A673 (cell line): ENCODE data around the gene ABHD16B. TPM values are rescaled to one million over a fixed set of nuclear protein-coding genes. Genes with fewer than 3 reads are reported as not detected.

Experiments
- BruUV-seq: library from RNA; stranded (reverse); fragments of 400-500 nt; replicated peaks from 2 replicates; lab custom pipeline; 2021; lab: Mats Ljungman, UMichigan
- CTCF ChIA-PET: fragments of 300-600 bp; sonication (Branson Sonifier 250); formaldehyde crosslinking; loops from one replicate; lab custom pipeline; 2022; ENCODE audit warnings: antibody characterized with exemption; lab: Charles Lee
- POLR2A ChIA-PET: fragments of 300-600 bp; sonication (Branson Sonifier 250); formaldehyde crosslinking; loops from one replicate; lab custom pipeline; 2022; ENCODE audit warnings: antibody characterized with exemption; ENCODE audit not compliant: low non-redundant PET; lab: Charles Lee
- DNase-seq: peaks from one replicate; pipeline ENCODE4 v3.0.0-alpha.2; 2015; ENCODE audit warnings: low spot score
- H3K27ac ChIP-seq: fragments of 200-600 bp; sonication (generic); 2 replicates; pipeline ENCODE4 v1.5.1; 2016; ENCODE audit warnings: mixed run types, low read depth, mild to moderate bottlenecking, mixed read lengths, antibody characterized with exemption, low read length; ENCODE audit not compliant: poor library complexity, severe bottlenecking
- H3K27me3 ChIP-seq: fragments of 200-600 bp; sonication (generic); replicated peaks from 2 replicates; pipeline ENCODE4 v1.6.1; 2017; ENCODE audit warnings: mixed run types, low read depth, mild to moderate bottlenecking, mixed read lengths, antibody characterized with exemption, low read length; ENCODE audit not compliant: insufficient read depth, poor library complexity
- H3K36me3 ChIP-seq: fragments of 200-600 bp; sonication (generic); 2 replicates; pipeline ENCODE4 v1.6.1; 2016; ENCODE audit warnings: mixed run types, mild to moderate bottlenecking, mixed read lengths, antibody characterized with exemption, low read length; ENCODE audit not compliant: insufficient read depth, poor library complexity, severe bottlenecking
- H3K4me1 ChIP-seq: fragments of 200-600 bp; sonication (generic); 2 replicates; pipeline ENCODE4 v1.6.1; 2017; ENCODE audit warnings: mixed run types, mild to moderate bottlenecking, mixed read lengths, antibody characterized with exemption, low read length; ENCODE audit not compliant: insufficient read depth, poor library complexity, severe bottlenecking
- H3K4me3 ChIP-seq: fragments of 200-600 bp; sonication (generic); 2 replicates; pipeline ENCODE4 v1.5.1; 2016; ENCODE audit warnings: low read depth, mixed run types, mild to moderate bottlenecking, mixed read lengths, low read length; ENCODE audit not compliant: poor library complexity, severe bottlenecking
- H3K9me3 ChIP-seq: fragments of 200-600 bp; sonication (generic); 2 replicates; pipeline ENCODE4 v1.6.1; 2016; ENCODE audit warnings: mixed run types, low read depth, mild to moderate bottlenecking, mixed read lengths, antibody characterized with exemption, low read length; ENCODE audit not compliant: poor library complexity, severe bottlenecking
- CTCF ChIP-seq: fragments of 300-800, 200-600 bp; sonication (generic); conservative IDR thresholded peaks from 2 replicates; pipeline ENCODE4 v1.5.1; 2017; ENCODE audit warnings: low read depth, mild to moderate bottlenecking, antibody characterized with exemption, low read length, moderate library complexity, mixed read lengths
- EZH2 ChIP-seq: fragments of 200-600 bp; sonication (generic); IDR thresholded peaks from 2 replicates; pipeline ENCODE4 v1.6.1; 2017; ENCODE audit warnings: borderline replicate concordance, low read depth, mild to moderate bottlenecking, mixed read lengths, antibody characterized with exemption, low read length; ENCODE audit not compliant: poor library complexity, severe bottlenecking
- intact Hi-C: fragments of 100-400 bp; cut with micrococcal nuclease; formaldehyde crosslinking; loops from one replicate; pipeline ENCODE4 v1.10.0; 2022; ENCODE audit not compliant: unreplicated experiment
- total RNA-seq: library from RNA; stranded (reverse); gene quantifications from 2 replicates; pipeline ENCODE4 v1.2.3, GENCODE V29; 2021

Gene ABHD16B
- total RNA-seq, 1 experiment from 2014 or later = not detected

- no TSS peak for BruUV-seq
- no peak overlapping the region for H3K4me3 ChIP-seq
- ChIA-PET CTCF (no interaction called here), POLR2A (no interaction called here)
- intact Hi-C loops = no loop called here
- TF ChIP-seq EZH2 = no peak
- no peak for TF ChIP-seq CTCF
- peaks cover 21% of the 10 kb centered on the region for H3K27me3 ChIP-seq
- H3K4me1 ChIP-seq = no peaks in the 10 kb centered on the region
- DNase-seq = no peak
- no peaks in the 10 kb centered on the region for H3K9me3 ChIP-seq
- H3K36me3 ChIP-seq = no peaks in the 10 kb centered on the region
- H3K27ac ChIP-seq = no peak overlapping the region
Observed at GRCh38 chr20:63834491-63834880, 26.8 kb upstream of the ABHD16B start.

- no peaks in the 10 kb centered on the region for H3K36me3 ChIP-seq
- ChIA-PET POLR2A (no interaction called here), CTCF (no interaction called here)
- H3K9me3 ChIP-seq = no peaks in the 10 kb centered on the region
- TF ChIP-seq EZH2 (no peak), CTCF (no peak)
- no peak overlapping the region for H3K4me3 ChIP-seq
- peaks cover 13% of the 10 kb centered on the region for H3K27me3 ChIP-seq
- no TSS peak for BruUV-seq
- peak; percentile 42 for DNase-seq
- H3K4me1 ChIP-seq = no peaks in the 10 kb centered on the region
- no peak overlapping the region for H3K27ac ChIP-seq
- intact Hi-C loops = no loop called here
Observed at GRCh38 chr20:63835021-63835858, 26.1 kb upstream of the ABHD16B start.

- POLR2A ChIA-PET = no interaction called here
- DNase-seq = no peak
- TF ChIP-seq CTCF (no peak), EZH2 (no peak)
- no TSS peak for BruUV-seq
- Histone ChIP-seq H3K27ac (no peak overlapping the region), H3K9me3 (no peaks in the 10 kb centered on the region), H3K4me1 (no peaks in the 10 kb centered on the region), H3K4me3 (no peak overlapping the region), H3K36me3 (no peaks in the 10 kb centered on the region), H3K27me3 (peaks cover 8% of the 10 kb centered on the region)
- intact Hi-C loops = no loop called here
- CTCF ChIA-PET = no interaction called here
Observed at GRCh38 chr20:63836458-63837344, 24.6 kb upstream of the ABHD16B start.
